COLO829 (cell line): ENCODE measurements around the gene RABAC1.

Source experiments
- DNase-seq: peaks from one replicate; pipeline ENCODE4 v3.0.0; 2012; ENCODE audit warnings: low spot score

Gene RABAC1

GRCh38 chr19:41928754-41929535 lies 30.2 kb downstream of the RABAC1 start:
- no peak for DNase-seq

GRCh38 chr19:41928221-41928683 lies 30.9 kb downstream of the RABAC1 start, which contains the start of gene ERFL:
ERFL (minus strand) TSS chr19:41928449; CDS start chr19:41912919, 15,530 bp downstream.
- DNase-seq, result no peak

DNA sequence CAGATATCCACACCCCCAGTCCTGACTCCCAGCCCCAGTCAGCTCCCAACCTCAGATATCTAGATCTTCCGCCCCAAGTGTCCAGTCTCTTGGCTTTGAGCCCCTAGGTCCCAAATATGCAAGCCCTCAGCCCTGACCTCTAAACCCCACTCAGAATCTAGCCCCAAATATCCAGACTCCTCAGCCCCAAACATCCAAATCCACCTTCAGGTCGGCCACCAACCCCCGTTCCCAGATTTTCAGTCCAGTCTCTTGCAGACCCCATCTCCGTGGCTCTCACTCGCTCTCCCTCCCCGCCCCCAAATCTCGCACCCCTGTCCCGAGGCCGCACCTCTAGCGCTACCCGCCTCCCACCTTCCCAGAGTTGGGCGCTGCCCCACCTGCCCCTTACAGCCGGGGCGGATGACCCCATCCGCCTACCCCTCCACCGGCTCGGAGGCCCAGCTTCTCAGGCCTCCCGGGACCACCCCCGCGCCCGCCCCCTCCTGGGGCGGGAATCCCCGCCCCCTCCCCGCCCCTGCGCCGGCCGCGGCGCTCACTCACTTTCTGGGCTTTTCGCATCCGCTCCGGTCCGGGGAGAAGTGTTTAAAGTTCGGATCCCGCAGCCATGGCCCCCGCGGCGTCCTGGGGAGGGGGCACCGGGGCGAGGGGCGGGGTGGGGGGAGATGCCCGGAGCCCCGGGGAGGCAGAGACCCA lies 31.5 kb downstream of the RABAC1 start:
- DNase-seq, result no peak

GRCh38 chr19:41926763-41927496 lies 32.2 kb downstream of the RABAC1 start:
- DNase-seq, result no peak

DNA sequence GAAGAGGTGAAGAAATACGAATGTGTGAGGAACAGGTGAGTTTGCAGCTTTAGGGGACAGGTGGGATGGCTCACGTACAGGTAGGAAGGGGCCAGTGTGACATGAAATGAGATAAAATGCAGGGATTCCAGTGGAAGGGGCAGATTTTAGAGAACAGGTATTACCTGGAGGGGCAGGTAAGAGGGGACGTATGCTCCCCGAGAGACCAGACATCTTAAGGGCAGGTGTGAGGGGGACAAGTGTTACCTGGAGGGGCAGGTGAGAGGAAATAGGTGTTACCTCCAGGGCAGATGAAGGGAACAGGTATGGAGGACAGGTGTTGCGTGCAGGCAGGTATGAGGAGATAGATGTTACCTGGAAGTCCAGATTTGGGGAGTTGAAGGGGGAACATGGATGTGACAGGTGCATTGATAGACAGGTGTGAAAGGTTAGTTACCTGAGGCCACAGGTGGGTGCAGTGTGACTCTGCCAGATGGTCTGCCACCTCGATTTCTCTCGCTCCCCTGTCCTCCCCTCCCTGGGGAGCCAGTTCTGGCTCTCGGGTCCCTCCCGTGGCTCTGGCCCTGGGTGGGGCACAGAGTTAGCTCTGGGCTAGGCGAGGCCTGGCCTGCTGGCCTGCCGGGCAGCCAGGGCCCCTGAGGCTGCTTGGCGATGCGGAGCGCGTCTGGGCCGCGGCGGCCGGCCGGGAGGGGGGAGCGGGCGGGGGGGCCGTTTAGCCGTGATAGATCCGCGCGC lies 32.9 kb downstream of the RABAC1 start:
- no peak for DNase-seq

GRCh38 chr19:41925208-41926003 lies 33.7 kb downstream of the RABAC1 start:
- DNase-seq, result no peak

GRCh38 chr19:41924151-41925145 lies 34.7 kb downstream of the RABAC1 start:
- DNase-seq, result no peak

DNA sequence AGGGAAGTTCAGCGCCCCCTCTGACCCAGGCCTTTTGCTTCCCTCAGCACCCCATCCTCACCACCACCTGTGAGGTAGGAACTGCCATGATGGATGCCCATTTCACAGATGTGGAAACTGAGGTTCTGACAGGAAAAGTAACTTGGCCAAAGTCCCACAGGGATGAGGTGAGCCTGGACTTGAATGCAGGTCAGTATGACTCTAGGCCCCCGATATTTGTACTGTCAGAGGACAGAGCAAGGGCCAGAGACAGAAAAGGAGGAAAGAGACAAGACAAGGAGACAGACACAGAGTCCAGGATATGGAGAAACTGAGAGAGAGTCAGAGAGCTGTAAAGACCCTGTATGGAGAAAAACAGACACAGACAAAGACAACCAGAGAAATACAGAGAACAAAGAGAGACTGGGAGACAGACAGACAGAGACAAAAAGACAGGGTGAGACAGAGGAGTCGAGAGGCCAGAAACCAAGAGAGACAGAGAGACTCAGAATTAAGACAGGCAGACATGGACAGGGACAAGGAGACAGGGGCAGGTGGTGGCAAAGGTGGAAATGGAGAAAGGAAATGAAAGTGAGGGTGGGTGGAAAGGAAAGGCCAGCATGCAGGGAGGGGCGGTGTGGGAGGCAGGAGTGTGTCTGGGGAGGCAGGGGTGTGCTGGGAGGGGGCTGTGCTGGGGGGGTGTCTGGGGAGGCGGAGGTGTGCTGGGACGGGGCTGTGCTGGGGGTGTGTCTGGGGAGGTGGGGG lies 35.9 kb downstream of the RABAC1 start:
- DNase-seq, result no peak

DNA sequence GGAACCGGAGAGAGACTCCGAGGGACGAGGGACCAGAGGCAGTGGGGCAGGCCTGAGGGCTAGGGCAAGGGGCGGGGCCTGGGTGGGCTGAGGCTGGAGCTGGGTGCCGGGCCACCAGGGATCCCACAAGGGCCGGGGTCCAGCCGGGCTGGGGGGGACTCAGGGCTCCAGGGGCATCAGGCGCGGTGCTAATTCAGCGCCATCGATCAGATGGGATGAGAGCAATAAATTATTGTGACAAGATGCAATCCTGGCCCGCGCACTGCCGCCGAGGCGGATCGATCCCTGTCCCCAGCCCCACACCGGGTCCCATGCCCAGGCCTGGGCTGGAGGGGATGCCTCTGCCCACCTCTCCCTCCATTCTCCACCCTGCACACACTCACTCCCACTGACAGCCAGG lies 36.5 kb downstream of the RABAC1 start:
- DNase-seq, result no peak

DNA sequence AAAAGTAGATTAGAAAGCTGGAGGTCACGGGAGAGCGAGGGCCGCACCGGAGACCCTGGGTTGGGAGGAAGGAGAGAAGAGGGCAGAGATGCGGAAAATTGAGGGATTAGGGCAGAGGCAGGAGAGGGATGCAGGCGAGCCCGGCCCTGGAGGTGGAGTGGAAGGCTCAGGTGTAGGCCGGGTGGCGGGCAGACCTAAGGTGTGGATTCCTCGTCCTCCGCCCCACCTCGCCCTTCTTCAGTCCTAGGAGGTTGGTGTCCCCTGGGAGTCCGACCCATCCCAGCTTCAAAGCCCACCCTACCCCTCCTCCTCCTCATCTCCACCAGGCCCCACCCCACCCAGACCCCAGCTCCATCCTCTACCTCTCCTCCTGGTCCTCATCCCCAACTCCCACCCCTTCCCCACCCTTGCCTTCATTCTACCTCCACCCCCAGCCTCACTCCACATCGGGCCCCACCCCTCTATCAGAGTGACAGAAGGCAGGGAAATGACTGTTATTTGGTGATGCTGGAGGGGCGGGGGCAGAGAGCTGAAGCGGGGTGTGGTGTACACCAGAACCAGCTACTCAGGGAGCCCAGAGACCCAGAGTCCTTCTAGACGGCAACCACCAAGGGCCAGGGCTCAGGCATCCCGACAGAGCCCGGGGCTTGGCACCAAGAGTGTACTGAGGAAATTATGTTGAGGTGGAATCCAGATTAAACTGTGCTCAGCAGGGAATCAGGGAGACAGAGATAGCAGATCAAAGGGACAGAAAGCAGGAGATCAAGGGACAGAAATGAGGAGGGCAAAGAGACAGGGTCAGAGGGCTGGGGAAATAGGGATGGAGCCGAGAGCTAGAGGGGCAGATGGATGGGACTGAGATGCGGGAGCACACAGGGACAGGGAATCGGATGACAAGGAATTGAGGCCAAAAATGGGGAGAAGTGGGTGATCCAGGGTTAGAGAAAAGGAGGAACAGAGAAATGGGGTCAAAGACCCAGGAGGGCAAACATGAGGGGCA lies 37.2 kb downstream of the RABAC1 start:
- no peak for DNase-seq

- no peak for DNase-seq
These were observed 38.1 kb downstream of the RABAC1 start for GRCh38 chr19:41920882-41921576.

- DNase-seq, result no peak
These were observed 39.0 kb downstream of the RABAC1 start for GRCh38 chr19:41919948-41920712.

- DNase-seq, result no peak
These were observed 40.4 kb downstream of the RABAC1 start for GRCh38 chr19:41918653-41919244.

DNA sequence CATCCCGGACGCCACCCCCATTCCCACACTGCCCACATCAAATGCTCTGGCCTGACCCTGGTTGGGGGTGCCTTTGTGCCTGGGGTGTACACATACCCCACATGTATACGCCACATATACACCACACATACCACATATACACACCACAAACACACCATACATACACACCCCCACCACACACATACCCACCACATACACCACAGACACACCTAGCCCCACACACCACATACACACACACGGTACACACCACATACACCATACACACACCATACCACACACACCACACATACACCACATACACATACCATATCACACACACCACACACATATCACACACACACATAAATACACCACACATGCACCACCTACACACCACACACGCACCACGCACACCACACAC lies 41.0 kb downstream of the RABAC1 start:
- no peak for DNase-seq

DNA sequence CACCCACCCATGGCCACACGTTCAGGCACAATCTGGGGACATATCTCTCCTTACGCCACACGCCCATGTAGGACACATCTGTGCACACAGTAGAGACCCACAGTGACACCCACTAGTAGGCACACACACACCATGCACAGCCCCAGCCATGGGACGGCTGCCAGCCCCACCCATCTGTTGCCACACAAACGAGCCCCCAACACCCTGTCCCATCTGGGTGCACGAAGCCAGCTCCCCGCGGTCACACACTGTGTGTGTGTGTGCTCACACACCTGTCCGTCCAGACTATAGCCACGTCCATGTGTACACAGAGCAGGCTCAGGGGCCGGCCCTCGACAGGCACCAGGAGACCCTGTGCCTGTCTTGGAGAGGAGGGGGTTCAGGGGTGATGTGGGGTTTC lies 41.4 kb downstream of the RABAC1 start:
- DNase-seq, result no peak

DNA sequence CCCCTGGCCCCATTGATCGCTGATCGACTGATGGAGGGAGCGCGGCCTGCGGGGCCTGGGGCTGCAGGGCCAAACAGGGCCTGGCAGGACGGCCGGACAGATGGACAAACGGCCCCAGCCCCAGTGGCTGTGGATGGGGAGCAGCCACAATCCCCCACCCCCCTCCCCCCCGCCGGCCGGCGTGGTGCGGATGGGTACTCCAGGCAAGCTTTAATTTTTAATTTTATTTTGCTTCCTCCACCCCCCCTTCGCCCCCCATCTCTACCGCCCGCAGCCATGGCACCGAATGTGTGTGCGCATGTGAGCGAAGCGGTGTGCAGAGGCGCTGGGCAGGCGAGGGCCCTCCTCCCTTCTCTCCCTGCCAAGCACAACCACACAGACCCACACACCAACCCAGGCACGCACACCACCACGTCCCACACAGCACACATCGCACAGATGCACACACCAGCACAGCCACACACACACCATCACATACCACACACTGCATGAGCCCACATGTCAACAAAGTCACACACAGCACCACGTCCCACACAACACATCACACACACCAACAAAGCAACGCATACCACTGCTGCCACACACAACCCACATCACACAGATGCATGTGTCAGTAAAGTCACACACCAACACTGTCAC lies 43.2 kb downstream of the RABAC1 start:
- DNase-seq, result no peak
